Measurements from ENCODE around the gene ZNF132.

GRCh38 chr19:58474997-58475713 is 35.2 kb upstream of the ZNF132 start:
- TF ChIP-seq CTCF (IDR thresholded peaks at IDR 0.05 in 4 of 5, conservative IDR thresholded peaks at IDR 0.05 in 1 of 5): no peak
- TF ChIP-seq POLR2A (IDR thresholded peaks at IDR 0.05): no peak
